IMR-90 (cell line): ENCODE measurements around the gene ISX. TPM values are rescaled to one million over a fixed set of nuclear protein-coding genes. Genes with fewer than 3 reads are reported as not detected.

Experiments
- ATAC-seq: fragments of 200-7000 bp; cut with Tn5 transposase; 2 replicates; pipeline ENCODE4 v1.9.1; 2020; ENCODE audit warnings: low read depth, mild to moderate bottlenecking, moderate library complexity
- BruUV-seq: library from RNA; stranded (reverse); fragments of 400-500 nt; replicated peaks from 2 replicates; lab custom pipeline; 2021; lab: Mats Ljungman, UMichigan
- CTCF ChIA-PET: fragments of 300-600 bp; formaldehyde crosslinking; extraction: SDS; loops from one replicate; lab custom pipeline; 2021; ENCODE audit warnings: antibody characterized with exemption; lab: Yijun Ruan, JAX
- POLR2A ChIA-PET: fragments of 300-600 bp; sonication (Branson Sonifier 250); formaldehyde crosslinking; loops from one replicate; lab custom pipeline; 2022; ENCODE audit warnings: antibody characterized with exemption; ENCODE audit not compliant: unreplicated experiment; lab: Charles Lee
- DNase-seq: peaks from one replicate; pipeline ENCODE4 v3.0.0; 2013
- H2AFZ ChIP-seq: replicated peaks from 2 replicates; pipeline ENCODE3; 2013; ENCODE audit warnings: low read length, mild to moderate bottlenecking; ENCODE audit not compliant: poor library complexity
- H2AK5ac ChIP-seq: 2 replicates; pipeline ENCODE4 v1.6.1; 2013; ENCODE audit warnings: low read depth, low read length, inconsistent platforms
- H2AK9ac ChIP-seq: replicated peaks from 2 replicates; pipeline ENCODE3; 2013; ENCODE audit warnings: mild to moderate bottlenecking, low read depth, low read length, moderate library complexity; ENCODE audit not compliant: poor library complexity
- H2BK120ac ChIP-seq: 2 replicates; pipeline ENCODE4 v1.6.1; 2013; ENCODE audit warnings: low read depth, low read length, inconsistent platforms
- H2BK15ac ChIP-seq: 3 replicates; pipeline ENCODE4 v1.6.1; 2013; ENCODE audit warnings: low read depth, low read length, inconsistent platforms
- H2BK20ac ChIP-seq: 2 replicates; pipeline ENCODE4 v1.6.1; 2013; ENCODE audit warnings: low read depth, mild to moderate bottlenecking, inconsistent platforms, low read length, moderate library complexity
- H2BK5ac ChIP-seq: 2 replicates; pipeline ENCODE4 v1.6.1; 2013; ENCODE audit warnings: mild to moderate bottlenecking, low read depth, low read length, inconsistent platforms; ENCODE audit not compliant: poor library complexity, severe bottlenecking
- H3K14ac ChIP-seq: replicated peaks from 2 replicates; pipeline ENCODE4 v1.6.1; 2013; ENCODE audit warnings: low read depth, low read length, inconsistent platforms
- H3K18ac ChIP-seq: 2 replicates; pipeline ENCODE4 v1.6.1; 2013; ENCODE audit warnings: low read depth, low read length, control low read depth
- H3K23ac ChIP-seq: 2 replicates; pipeline ENCODE4 v1.6.1; 2013; ENCODE audit warnings: low read depth, low read length, inconsistent platforms
- H3K27ac ChIP-seq: 2 replicates; pipeline ENCODE4 v1.5.1; 2013; ENCODE audit warnings: mild to moderate bottlenecking, control low read depth, low read length; ENCODE audit not compliant: insufficient read depth
- H3K27me3 ChIP-seq: 2 replicates; pipeline ENCODE4 v1.6.1; 2013; ENCODE audit warnings: low read length; ENCODE audit not compliant: control insufficient read depth, insufficient read depth
- H3K36me3 ChIP-seq: 2 replicates; pipeline ENCODE4 v1.6.1; 2013; ENCODE audit warnings: low read length, mixed read lengths; ENCODE audit not compliant: control insufficient read depth, insufficient read depth
- H3K4ac ChIP-seq: 2 replicates; pipeline ENCODE4 v1.6.1; 2013; ENCODE audit warnings: low read depth, low read length, inconsistent platforms
- H3K4me1 ChIP-seq: 2 replicates; pipeline ENCODE4 v1.6.1; 2013; ENCODE audit warnings: low read length, mixed read lengths; ENCODE audit not compliant: control insufficient read depth, insufficient read depth
- H3K4me2 ChIP-seq: 2 replicates; pipeline ENCODE4 v1.6.1; 2013; ENCODE audit warnings: low read depth, mild to moderate bottlenecking, control low read depth, low read length, moderate library complexity
- H3K4me3 ChIP-seq: 2 replicates; pipeline ENCODE4 v1.5.1; 2013; ENCODE audit warnings: low read depth, mild to moderate bottlenecking, control low read depth, low read length, moderate library complexity; ENCODE audit not compliant: insufficient read depth
- H3K56ac ChIP-seq: 2 replicates; pipeline ENCODE4 v1.6.1; 2013; ENCODE audit warnings: low read length, inconsistent platforms; ENCODE audit not compliant: insufficient read depth; ENCODE audit errors: extremely low read depth
- H3K79me1 ChIP-seq, 2 experiments: 2 replicates each; pipeline ENCODE4 v1.6.1; 2013; ENCODE audit warnings: low read length in 2 of 2, inconsistent platforms in 1 of 2, low read depth in 1 of 2
- H3K9ac ChIP-seq: 2 replicates; pipeline ENCODE4 v1.6.1; 2013; ENCODE audit warnings: low read depth, low read length, control low read depth
- H3K9me1 ChIP-seq: 2 replicates; pipeline ENCODE4 v1.6.1; 2013; ENCODE audit warnings: low read length, inconsistent platforms; ENCODE audit not compliant: insufficient read depth
- H3K9me3 ChIP-seq: 2 replicates; pipeline ENCODE4 v1.6.1; 2013; ENCODE audit warnings: low read length; ENCODE audit not compliant: control insufficient read depth, insufficient read depth
- H4K20me1 ChIP-seq: 2 replicates; pipeline ENCODE4 v1.6.1; 2013; ENCODE audit warnings: low read length, inconsistent platforms; ENCODE audit not compliant: insufficient read depth
- H4K5ac ChIP-seq: 2 replicates; pipeline ENCODE4 v1.6.1; 2013; ENCODE audit warnings: mild to moderate bottlenecking, low read depth, low read length, control low read depth
- H4K8ac ChIP-seq, 2 experiments: 2 replicates each; pipeline ENCODE4 v1.6.1; 2013; ENCODE audit warnings: low read depth in 2 of 2, low read length in 2 of 2, control low read depth in 1 of 2, inconsistent platforms in 1 of 2
- H4K91ac ChIP-seq: 2 replicates; pipeline ENCODE4 v1.6.1; 2013; ENCODE audit warnings: low read depth, low read length, inconsistent platforms; ENCODE audit not compliant: insufficient read depth
- RFX5 ChIP-seq: IDR thresholded peaks from 2 replicates; pipeline ENCODE4 v1.8.0; 2012; ENCODE audit warnings: low read depth, mild to moderate bottlenecking, low read length, moderate library complexity
- USF2 ChIP-seq: fragments of 150-350 bp; IDR thresholded peaks from 2 replicates; pipeline ENCODE4 v1.6.1; 2017; ENCODE audit warnings: mild to moderate bottlenecking, antibody characterized with exemption, low read length, low read depth
- dilution Hi-C: fragments of 300-500 bp; cut with HindIII; formaldehyde crosslinking; loops from one replicate; pipeline ENCODE4 v1.14.3; 2018; ENCODE audit warnings: low sequenced_read_pairs; ENCODE audit not compliant: unreplicated experiment
- in situ Hi-C: fragments of 300-500 bp; cut with MboI; formaldehyde crosslinking; loops from 3 replicates; pipeline ENCODE4 v1.14.3; 2019; ENCODE audit warnings: low sequenced_read_pairs, inconsistent platforms, mixed read lengths
- intact Hi-C: fragments of 100-400 bp; cut with micrococcal nuclease; formaldehyde crosslinking; loops from 2 replicates; pipeline ENCODE4 v1.10.0; 2022
- polyA plus RNA-seq, 3 experiments: library from polyadenylated mRNA; depleted of rRNA; stranded (reverse); fragments of >200 nt; gene quantifications; 2 replicates each; pipeline ENCODE4 v1.2.3, GENCODE V29; 2012; ENCODE audit warnings: low replicate concordance in 1 of 3
- total RNA-seq: library from RNA; depleted of rRNA; stranded (reverse); fragments of >200 nt; gene quantifications from 2 replicates; pipeline ENCODE4 v1.2.3, GENCODE V29; 2012

The ISX gene
- total and polyA plus RNA-seq, 2 of the 4 experiments (the other 2 are of a cell fraction): not detected

DNA sequence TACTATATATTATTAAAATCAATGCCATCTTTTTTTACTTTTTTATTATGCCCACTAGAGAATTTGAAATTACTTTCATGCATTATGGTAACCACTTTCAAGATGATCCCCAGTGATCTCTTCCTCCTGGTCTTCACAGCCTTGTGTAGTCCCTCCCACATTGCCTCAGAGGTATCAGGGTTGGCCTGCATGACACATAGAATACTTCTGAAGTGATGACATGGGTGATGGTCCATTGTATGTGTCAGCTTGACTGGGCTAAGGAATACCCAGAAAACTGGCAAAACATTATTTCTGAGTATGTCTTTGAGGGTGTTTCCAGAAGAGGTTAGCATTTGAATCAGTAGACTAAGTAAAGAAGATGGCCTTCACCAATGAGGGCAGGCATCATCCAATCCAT lies 14.2 kb upstream of the ISX start:
- H2BK20ac ChIP-seq: no peak overlapping the region
- no peak overlapping the region for H4K8ac ChIP-seq
- H4K91ac ChIP-seq: no peak overlapping the region
- dilution Hi-C loops (no loop called here), intact Hi-C loops (no loop called here), in situ Hi-C loops (no loop called here)
- no peaks in the 10 kb centered on the region for H3K27me3 ChIP-seq
- no TSS peak for BruUV-seq
- no peak overlapping the region for H3K56ac ChIP-seq
- peaks cover 13% of the 10 kb centered on the region for H3K9me3 ChIP-seq
- no peaks in the 10 kb centered on the region for H3K9me1 ChIP-seq
- H3K4ac ChIP-seq: no peak overlapping the region
- no peak overlapping the region for H3K14ac ChIP-seq
- H3K4me1 ChIP-seq: no peaks in the 10 kb centered on the region
- no peak overlapping the region for H2BK5ac ChIP-seq
- POLR2A ChIA-PET: no interaction called here
- no peaks in the 10 kb centered on the region for H4K20me1 ChIP-seq
- TF ChIP-seq USF2: no peak
- TF ChIP-seq RFX5: no peak
- H3K79me1 ChIP-seq: no peaks in the 10 kb centered on the region
- H3K18ac ChIP-seq: no peak overlapping the region
- H3K23ac ChIP-seq: no peak overlapping the region
- no peak overlapping the region for H3K9ac ChIP-seq
- H3K27ac ChIP-seq: no peak overlapping the region
- DNase-seq: no peak
- H3K4me3 ChIP-seq: no peak overlapping the region
- CTCF ChIA-PET: no interaction called here
- no peak overlapping the region for H2BK120ac ChIP-seq
- H3K36me3 ChIP-seq: no peaks in the 10 kb centered on the region
- H2AFZ ChIP-seq: no peak overlapping the region
- no peak overlapping the region for H2AK5ac ChIP-seq
- no peak for ATAC-seq
- no peak overlapping the region for H4K5ac ChIP-seq
- no peak overlapping the region for H2BK15ac ChIP-seq
- H3K4me2 ChIP-seq: no peak overlapping the region
- H2AK9ac ChIP-seq: no peak overlapping the region
